Erythroblast (primary cell): ENCODE results near the gene LCN12.

Source experiments
- DNase-seq, 2 experiments: peaks; one replicate each; lab custom pipeline; 2025; lab: John Stamatoyannopoulos, UW
- GATA1 ChIP-seq: IDR thresholded peaks from 2 replicates; pipeline ENCODE4 v1.6.1; 2011; ENCODE audit warnings: low read depth, mild to moderate bottlenecking, control low read depth, low read length, moderate library complexity
- POLR2A ChIP-seq: IDR thresholded peaks from 2 replicates; pipeline ENCODE4 v1.6.1; 2011; ENCODE audit warnings: mild to moderate bottlenecking, low read length

LCN12 gene

GRCh38 chr9:136952876-136953770, 1.1 kb downstream of the LCN12 start:
- TF ChIP-seq GATA1: no peak
- no peak for TF ChIP-seq POLR2A

GRCh38 chr9:136953771-136954269, 1.7 kb downstream of the LCN12 start:
- no peak for DNase-seq
- TF ChIP-seq POLR2A (no peak), GATA1 (no peak)

More at GRCh38 chr9:136952876-136953770, 1.1 kb downstream of the LCN12 start:
- DNase-seq: no peak

- TF ChIP-seq POLR2A (no peak), GATA1 (no peak)
- DNase-seq: no peak
These were observed 2.4 kb downstream of the LCN12 start for GRCh38 chr9:136954270-136955083.

DNA sequence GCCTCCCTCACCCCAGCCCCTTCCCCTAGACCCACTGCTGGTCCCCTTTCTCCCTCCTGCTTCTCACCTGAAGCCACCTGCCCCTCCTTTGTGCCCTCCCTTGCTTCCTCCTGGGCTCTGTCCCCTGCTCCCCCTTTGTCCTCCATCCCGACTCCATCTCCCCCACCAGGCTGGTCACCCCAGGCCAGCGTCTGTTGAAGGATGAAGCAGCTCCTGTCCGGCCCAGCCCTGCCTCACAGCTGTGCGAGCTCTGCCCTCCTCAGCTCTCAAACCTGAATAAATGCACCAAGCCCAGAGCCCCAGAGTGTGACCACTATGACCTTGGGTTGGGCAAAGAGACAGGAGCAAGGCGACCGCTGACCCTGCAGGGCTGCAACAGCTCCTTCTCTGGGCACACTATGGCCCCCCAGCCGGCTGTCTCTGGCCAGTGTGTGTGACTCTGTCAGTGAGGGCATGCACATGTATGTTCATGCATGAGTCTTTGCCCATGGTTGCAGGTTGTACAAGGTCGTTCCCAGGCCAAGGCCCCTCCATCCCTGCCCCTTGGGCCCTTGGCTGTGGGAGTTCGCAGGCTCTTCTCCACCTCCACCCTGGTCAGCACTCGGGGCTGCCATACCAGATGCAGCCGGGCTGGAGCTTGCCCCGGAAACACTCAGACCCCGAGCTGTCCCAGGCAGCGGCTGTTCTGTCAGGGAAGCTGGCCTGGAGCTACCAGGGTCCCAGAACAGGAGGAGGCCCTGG, 3.3 kb downstream of the LCN12 start:
- TF ChIP-seq GATA1 (no peak), POLR2A (no peak)
- no peak for DNase-seq

- DNase-seq: no peak
- no peak for TF ChIP-seq POLR2A
- no peak for TF ChIP-seq GATA1
These were observed 3.9 kb downstream of the LCN12 start for GRCh38 chr9:136955943-136956335.

DNA sequence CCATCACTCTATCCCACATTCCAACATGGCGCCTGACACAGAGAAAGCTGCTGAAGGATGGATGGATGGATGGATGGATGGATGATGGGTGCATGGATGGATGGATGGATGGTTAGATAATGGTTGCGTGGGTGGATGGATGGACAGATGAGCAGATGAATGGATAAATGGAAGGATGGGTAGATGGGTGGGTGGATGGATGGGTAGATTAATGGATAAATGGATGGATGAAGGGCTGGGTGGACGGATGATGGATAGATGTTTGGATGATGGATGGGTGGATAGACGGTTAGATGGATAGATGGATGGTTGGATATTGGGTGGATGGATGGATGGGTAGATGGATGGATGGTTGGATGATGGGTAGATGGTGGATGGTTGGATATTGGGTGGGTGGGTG, 4.5 kb downstream of the LCN12 start:
- no peak for TF ChIP-seq POLR2A
- TF ChIP-seq GATA1: no peak
- no peak for DNase-seq

GRCh38 chr9:136957461-136957860, 5.4 kb downstream of the LCN12 start:
- no peak for DNase-seq
- TF ChIP-seq POLR2A: no peak
- no peak for TF ChIP-seq GATA1

- no peak for DNase-seq
These were observed 5.8 kb downstream of the LCN12 start for GRCh38 chr9:136957901-136958300.

DNA sequence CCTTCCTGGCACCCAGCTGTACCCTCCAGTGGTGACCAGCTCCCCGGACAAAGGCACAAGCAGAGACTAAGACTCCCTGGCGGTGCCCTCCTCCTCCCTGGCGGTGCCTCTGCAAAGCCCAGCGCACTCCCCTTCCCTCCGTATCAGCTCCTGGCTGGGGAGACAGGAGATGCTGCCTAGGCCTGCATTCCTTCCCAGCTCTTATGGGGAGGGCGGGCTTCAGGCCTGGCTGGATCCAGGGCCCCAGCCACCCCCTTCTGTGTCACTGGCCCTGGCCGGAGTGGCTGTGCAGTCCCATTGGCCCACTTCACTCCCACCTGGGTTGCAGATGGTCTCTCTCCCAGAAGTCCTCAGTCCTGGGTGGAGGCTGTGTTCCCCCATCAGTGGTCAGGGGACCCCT, 6.4 kb downstream of the LCN12 start:
- TF ChIP-seq GATA1: no peak
- no peak for TF ChIP-seq POLR2A
- no peak for DNase-seq

More at GRCh38 chr9:136957901-136958300, 5.8 kb downstream of the LCN12 start:
- no peak for TF ChIP-seq GATA1
- no peak for TF ChIP-seq POLR2A

DNA sequence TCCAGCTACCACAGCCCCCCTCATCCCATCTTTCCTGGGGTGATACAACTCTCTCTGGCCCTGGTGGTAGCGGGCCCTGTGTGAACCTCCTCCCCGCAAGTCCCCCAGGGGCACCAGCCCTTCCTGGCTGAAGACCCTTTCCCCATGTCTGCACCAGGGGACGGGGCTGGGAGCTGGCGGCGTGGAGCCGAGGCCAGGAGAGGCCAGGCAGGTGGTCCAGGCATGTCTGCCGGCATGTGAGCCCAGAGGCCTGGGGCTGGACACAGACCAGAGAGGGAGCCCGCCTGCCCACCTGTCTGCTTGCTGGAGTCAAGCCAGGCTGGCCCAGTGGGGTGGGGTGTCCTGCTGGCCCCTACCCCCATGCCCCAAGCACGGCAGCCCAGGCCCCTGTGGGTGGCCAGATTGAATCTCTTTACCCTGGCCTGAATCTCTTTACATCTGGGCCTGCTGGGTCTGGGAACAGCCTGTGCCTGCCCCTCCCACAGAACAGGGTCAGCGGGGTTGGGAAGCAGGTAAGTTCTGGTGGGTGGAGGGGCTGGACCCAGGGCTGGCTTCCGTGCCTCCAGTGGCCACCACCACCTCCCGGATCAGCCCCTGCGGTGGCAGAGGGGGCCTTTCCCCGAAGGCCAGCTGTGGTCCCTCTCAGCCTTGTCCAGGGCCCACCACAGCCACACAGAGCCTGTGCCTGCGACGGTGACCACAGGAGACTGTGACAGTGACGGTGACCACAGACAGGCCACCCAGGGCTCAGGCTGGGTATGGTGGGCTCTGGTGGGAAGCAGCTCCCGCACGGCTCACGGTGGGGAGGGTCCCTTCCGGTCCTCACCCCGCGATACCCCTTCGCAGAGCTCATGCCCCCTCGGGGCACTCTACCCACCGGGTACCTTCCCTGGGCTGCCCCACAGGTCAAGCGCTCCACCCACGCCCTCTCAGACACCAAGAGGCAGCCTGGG, 7.1 kb downstream of the LCN12 start:
- TF ChIP-seq POLR2A: no peak
- no peak for TF ChIP-seq GATA1
- no peak for DNase-seq

DNA sequence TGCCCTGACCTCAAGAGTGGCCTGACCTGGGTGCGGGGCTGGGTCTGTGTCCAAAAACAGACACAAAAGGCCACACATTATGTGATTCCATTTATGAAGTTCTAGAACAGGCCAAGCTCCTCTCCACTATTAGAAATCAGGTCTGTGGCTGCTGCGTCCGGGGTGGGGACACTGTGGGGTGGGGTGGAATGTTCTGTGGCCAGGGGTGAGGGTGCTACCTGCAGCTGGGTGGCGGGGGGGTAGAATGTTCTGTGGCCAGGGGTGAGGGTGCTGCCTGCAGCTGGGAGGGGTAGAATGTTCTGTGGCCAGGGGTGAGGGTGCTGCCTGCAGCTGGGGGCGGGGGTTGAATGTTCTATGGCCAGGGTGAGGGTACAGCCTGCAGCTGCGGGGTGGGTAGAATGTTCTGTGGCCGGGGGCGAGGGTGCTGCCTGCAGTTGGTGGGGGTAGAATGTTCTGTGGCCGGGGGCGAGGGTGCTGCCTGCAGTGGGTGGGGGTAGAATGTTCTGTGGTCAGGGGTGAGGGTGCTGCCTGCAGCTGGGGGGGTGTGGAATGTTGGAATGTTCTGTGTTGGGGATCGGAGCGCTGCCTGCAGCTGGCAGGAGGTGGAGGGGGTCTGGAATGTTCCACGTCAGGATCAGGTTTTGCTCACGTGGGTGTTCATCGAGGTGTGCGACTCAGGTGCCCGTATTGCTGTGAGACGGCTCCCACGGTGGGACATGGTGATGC, 8.3 kb downstream of the LCN12 start:
- no peak for DNase-seq
- TF ChIP-seq GATA1: no peak
- no peak for TF ChIP-seq POLR2A

DNA sequence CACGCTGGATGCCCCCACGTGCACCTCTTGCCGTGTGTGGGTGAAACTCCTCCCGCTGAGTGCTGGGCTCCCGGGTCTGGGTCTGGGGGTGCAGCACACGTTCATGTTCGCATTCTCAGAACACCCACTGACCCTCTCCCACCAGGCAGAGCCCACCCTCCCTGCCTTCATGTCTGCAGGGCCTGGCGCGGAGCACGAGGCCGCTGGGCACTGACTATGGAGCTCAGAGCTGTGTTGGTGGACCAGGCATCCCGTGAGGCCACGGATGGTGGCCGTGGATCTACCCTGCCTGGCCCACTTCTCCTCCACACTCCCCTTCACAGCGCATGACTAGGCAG, 8.8 kb downstream of the LCN12 start:
- TF ChIP-seq POLR2A (no peak), GATA1 (no peak)
- no peak for DNase-seq
